HCT116 (cell line): ENCODE data around the gene SND1. TPM values are rescaled to one million over a fixed set of nuclear protein-coding genes. Genes with fewer than 3 reads are reported as not detected.

Experiments
- ATAC-seq: fragments of 200-7000 bp; cut with Tn5 transposase; 2 replicates; pipeline ENCODE4 v1.9.1; 2020; ENCODE audit warnings: mild to moderate bottlenecking, moderate library complexity
- BruUV-seq: library from RNA; stranded (reverse); fragments of 400-500 nt; replicated peaks from 2 replicates; lab custom pipeline; 2021; lab: Mats Ljungman, UMichigan
- CTCF ChIA-PET: fragments of 300-600 bp; sonication (Branson Sonifier 250); formaldehyde crosslinking; loops from one replicate; lab custom pipeline; 2021; ENCODE audit warnings: antibody characterized with exemption; lab: Charles Lee
- POLR2A ChIA-PET: fragments of 300-600, 350-600 bp; sonication (Branson Sonifier 250); formaldehyde crosslinking; loops from one replicate; lab custom pipeline; 2021; ENCODE audit warnings: antibody characterized with exemption; lab: Charles Lee
- RAD21 ChIA-PET, 2 experiments: fragments of 300-600 bp; sonication (Branson Sonifier 250); formaldehyde crosslinking; loops; one replicate each; lab custom pipeline; 2023; ENCODE audit warnings: low total read pairs in 2 of 2; ENCODE audit not compliant: uncharacterized antibody in 2 of 2, unreplicated experiment in 2 of 2, low non-redundant PET in 1 of 2; lab: Charles Lee
- DNase-seq: peaks from one replicate; pipeline ENCODE4 v3.0.0-alpha.2; 2010; ENCODE audit warnings: low read depth, low spot score
- H2AFZ ChIP-seq: fragments of 200-600 bp; shearing (Covaris generic), sonication (generic); 2 replicates; pipeline ENCODE4 v1.6.1; 2017; ENCODE audit warnings: low read depth, mixed run types, mixed read lengths, antibody characterized with exemption, low read length; ENCODE audit not compliant: poor library complexity, severe bottlenecking
- H3K27ac ChIP-seq: 2 replicates; pipeline ENCODE4 v1.5.1; 2012; ENCODE audit warnings: low read depth, low read length
- H3K27me3 ChIP-seq: fragments of 200-600 bp; sonication (generic); 2 replicates; pipeline ENCODE4 v1.6.1; 2016; ENCODE audit warnings: mixed run types, low read length, mixed read lengths; ENCODE audit not compliant: insufficient read depth
- H3K36me3 ChIP-seq, 2 experiments: fragments of 200-500 bp in 1 of 2; fragments of 200-600 bp in 1 of 2; sonication (Bioruptor generic) in 1 of 2; sonication (generic) in 1 of 2; 2 replicates each; pipeline versions ENCODE4 v1.5.1 to v1.6.1; 2014 to 2016; ENCODE audit warnings: low read length in 2 of 2, inconsistent platforms in 1 of 2, mixed read lengths in 1 of 2, mixed run types in 1 of 2; ENCODE audit not compliant: insufficient read depth in 2 of 2, control insufficient read depth in 1 of 2
- H3K4me1 ChIP-seq, 2 experiments: fragments of 200-600 bp in 1 of 2; sonication (generic) in 1 of 2; 2 replicates each; pipeline versions ENCODE4 v1.5.1 to v1.6.1; 2012 to 2017; ENCODE audit warnings: low read length in 2 of 2, inconsistent platforms in 1 of 2, mild to moderate bottlenecking in 1 of 2, mixed read lengths in 1 of 2, mixed run types in 1 of 2, moderate library complexity in 1 of 2; ENCODE audit not compliant: insufficient read depth in 2 of 2, control insufficient read depth in 1 of 2
- H3K4me2 ChIP-seq: fragments of 200-600 bp; sonication (generic); 2 replicates; pipeline ENCODE4 v1.6.1; 2017; ENCODE audit warnings: mixed run types, low read length, mixed read lengths
- H3K4me3 ChIP-seq, 2 experiments: fragments of 200-600 bp in 1 of 2; sonication (generic) in 1 of 2; replicated peaks in 1 of 2; 2 replicates each; pipeline ENCODE4 v1.5.1; 2011 to 2016; ENCODE audit warnings: low read length in 2 of 2, control low read depth in 1 of 2, low read depth in 1 of 2, mild to moderate bottlenecking in 1 of 2, mixed read lengths in 1 of 2, mixed run types in 1 of 2
- H3K79me2 ChIP-seq: fragments of 200-600 bp; sonication (generic); 2 replicates; pipeline ENCODE4 v1.6.1; 2017; ENCODE audit warnings: mild to moderate bottlenecking, mixed run types, low read length, moderate library complexity, mixed read lengths; ENCODE audit not compliant: insufficient read depth
- H3K9ac ChIP-seq: fragments of 200-600 bp; sonication (generic); 2 replicates; pipeline ENCODE4 v1.6.1; 2016; ENCODE audit warnings: low read length, mixed read lengths
- H3K9me2 ChIP-seq: fragments of 200-600 bp; sonication (generic), shearing (Covaris generic); 2 replicates; pipeline ENCODE4 v1.6.1; 2017; ENCODE audit warnings: mixed run types, mild to moderate bottlenecking, moderate library complexity; ENCODE audit not compliant: insufficient read depth
- H3K9me3 ChIP-seq, 2 experiments: fragments of 200-500 bp in 1 of 2; fragments of 200-600 bp in 1 of 2; sonication (Bioruptor generic) in 1 of 2; sonication (generic) in 1 of 2; 2 replicates each; pipeline ENCODE4 v1.6.1; 2014 to 2017; ENCODE audit warnings: low read length in 2 of 2, mixed read lengths in 2 of 2, inconsistent platforms in 1 of 2, low read depth in 1 of 2, mild to moderate bottlenecking in 1 of 2, mixed run types in 1 of 2, moderate library complexity in 1 of 2; ENCODE audit not compliant: control insufficient read depth in 1 of 2, insufficient read depth in 1 of 2
- H4K20me1 ChIP-seq: fragments of 200-600 bp; sonication (generic), shearing (Covaris generic); 2 replicates; pipeline ENCODE4 v1.6.1; 2017; ENCODE audit warnings: mixed run types, mild to moderate bottlenecking, moderate library complexity; ENCODE audit not compliant: insufficient read depth
- EGR1 ChIP-seq: IDR thresholded peaks from 2 replicates; pipeline ENCODE4 v1.6.1; 2012; ENCODE audit warnings: low read depth
- ELF1 ChIP-seq: IDR thresholded peaks from 2 replicates; pipeline ENCODE4 v1.6.1; 2012; ENCODE audit warnings: low read depth, borderline replicate concordance
- EZH2 ChIP-seq: fragments of 200-600 bp; sonication (generic); IDR thresholded peaks from 2 replicates; pipeline ENCODE4 v1.6.1; 2017; ENCODE audit warnings: antibody characterized with exemption, mixed run types
- FOSL1 ChIP-seq: IDR thresholded peaks from 2 replicates; pipeline ENCODE4 v1.6.1; 2012; ENCODE audit warnings: low read depth
- POLR2AphosphoS5 ChIP-seq: IDR thresholded peaks from 2 replicates; pipeline ENCODE4 v1.6.1; 2011; ENCODE audit warnings: mild to moderate bottlenecking, low read depth, low read length, moderate library complexity
- RAD21 ChIP-seq: IDR thresholded peaks from 2 replicates; pipeline ENCODE4 v1.6.1; 2012; ENCODE audit warnings: low read depth, mild to moderate bottlenecking
- SP1 ChIP-seq: IDR thresholded peaks from 2 replicates; pipeline ENCODE4 v1.6.1; 2012; ENCODE audit warnings: low read depth
- SRF ChIP-seq: IDR thresholded peaks from 2 replicates; pipeline ENCODE4 v1.6.1; 2012; ENCODE audit warnings: low read depth
- TCF7L2 ChIP-seq: IDR thresholded peaks from 2 replicates; pipeline ENCODE4 v1.7.0; 2011; ENCODE audit warnings: borderline replicate concordance, inconsistent platforms; ENCODE audit not compliant: insufficient read depth, insufficient read length; ENCODE audit errors: extremely low read depth
- YY1 ChIP-seq: IDR thresholded peaks from 2 replicates; pipeline ENCODE4 v1.6.1; 2011; ENCODE audit warnings: low read length, low read depth, moderate library complexity, mild to moderate bottlenecking; ENCODE audit not compliant: insufficient replicate concordance; ENCODE audit errors: extremely low read depth
- ZNF274 ChIP-seq: fragments of 200-500 bp; sonication (Bioruptor generic); IDR thresholded peaks from 2 replicates; pipeline ENCODE4 v1.6.1; 2014; ENCODE audit warnings: mild to moderate bottlenecking, low read depth, low read length, inconsistent platforms
- intact Hi-C: fragments of 100-400 bp; cut with micrococcal nuclease; formaldehyde crosslinking; loops from 2 replicates; pipeline ENCODE4 v1.10.0; 2022
- total RNA-seq: library from RNA; stranded (reverse); gene quantifications from one replicate; pipeline ENCODE4 v1.2.1, GENCODE V29; 2021; ENCODE audit not compliant: unreplicated experiment

Gene SND1
- total RNA-seq, 1 experiment from 2014 or later = 169 TPM

DNA sequence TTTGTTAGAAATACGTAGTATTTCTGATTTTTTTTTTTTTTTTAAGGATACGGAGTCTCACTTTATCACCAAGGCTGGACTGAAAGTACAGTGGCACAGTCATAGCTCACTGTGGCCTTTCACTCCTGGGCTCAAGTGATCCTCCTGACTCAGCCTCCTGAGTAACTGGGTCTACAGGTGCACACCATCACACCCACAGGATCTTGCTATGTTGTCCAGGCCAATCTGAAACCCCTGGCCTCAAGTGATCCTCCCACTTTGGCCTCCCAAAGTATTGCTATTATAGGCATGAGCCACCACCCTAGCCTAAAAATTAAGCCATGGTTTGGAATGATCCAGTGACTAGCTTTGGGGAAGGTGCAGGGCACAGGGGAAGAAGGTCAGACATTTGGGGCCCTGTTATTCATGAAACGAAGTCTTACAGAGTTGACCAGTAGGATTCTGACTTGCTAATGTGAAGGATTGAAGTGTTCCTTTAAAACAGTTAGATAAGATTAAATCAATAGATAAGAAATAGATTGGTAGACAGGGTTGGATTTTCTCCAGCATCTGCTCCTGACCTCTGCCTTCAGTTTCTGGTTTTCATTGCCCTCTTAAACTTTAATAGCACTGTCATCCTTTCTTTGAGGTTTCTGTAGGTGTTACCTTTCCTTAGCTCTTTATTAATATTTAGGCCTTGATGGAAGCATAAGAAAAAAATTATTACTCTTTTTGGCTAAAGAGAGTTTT is 257.6 kb downstream of the SND1 start:
- ATAC-seq (no peak), DNase-seq (no peak)
- no peak overlapping the region for H2AFZ ChIP-seq
- no peak overlapping the region for H3K4me3 ChIP-seq
- peaks cover 0 to 6% of the 10 kb centered on the region in 2 experiments; a peak in 1 of 4 replicates for H3K36me3 ChIP-seq
- no peaks in the 10 kb centered on the region for H3K9me3 ChIP-seq
- intact Hi-C loops = no loop called here
- no peak for TF ChIP-seq EGR1
- TF ChIP-seq ZNF274 = no peak
- no peak for TF ChIP-seq FOSL1
- TF ChIP-seq TCF7L2 = no peak
- no peak for TF ChIP-seq YY1
- TF ChIP-seq POLR2AphosphoS5 = no peak
- no peak for TF ChIP-seq SRF
- TF ChIP-seq EZH2 = no peak
- no peak for TF ChIP-seq ELF1
- TF ChIP-seq RAD21 = no peak
- no peak for TF ChIP-seq SP1
- ChIA-PET RAD21 (no interaction called here), POLR2A (interaction anchor here (0.7 kb wide), 1 partner anchor 10 kb away, joined by 3 read pairs; no protein-coding TSS in a partner anchor), CTCF (no interaction called here)
- BruUV-seq = no TSS peak
- no peaks in the 10 kb centered on the region; the same call in 1 of the 2 replicates for H4K20me1 ChIP-seq
- no peak overlapping the region for H3K27ac ChIP-seq
- no peak overlapping the region for H3K4me2 ChIP-seq
- no peaks in the 10 kb centered on the region for H3K27me3 ChIP-seq
- H3K79me2 ChIP-seq = peaks cover 18% of the 10 kb centered on the region; the same call in 1 of the 2 replicates
- H3K9me2 ChIP-seq = no peaks in the 10 kb centered on the region
- peaks cover 0 to 12% of the 10 kb centered on the region in 2 experiments; a peak in 2 of 4 replicates for H3K4me1 ChIP-seq
- H3K9ac ChIP-seq = no peak overlapping the region

DNA sequence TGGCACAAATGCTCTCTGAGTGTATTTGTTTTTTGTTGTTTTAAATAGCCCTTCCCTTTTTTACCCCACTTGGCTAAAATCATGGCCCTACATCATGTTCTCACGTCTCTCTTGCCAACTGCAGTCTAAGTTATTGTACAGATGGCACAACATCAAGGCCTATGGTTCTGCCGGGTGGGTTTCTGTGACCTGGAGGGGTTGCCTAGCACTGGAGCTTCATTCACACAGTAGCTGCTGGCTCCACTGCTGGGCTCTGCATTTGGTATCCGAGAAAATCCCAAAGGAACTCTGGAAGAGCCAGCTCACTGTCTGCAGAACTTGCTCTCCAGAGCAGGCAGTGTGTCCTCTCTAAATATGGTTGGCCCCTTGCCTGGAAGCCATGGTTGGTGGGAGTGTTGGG is 258.7 kb downstream of the SND1 start:
- no peaks in the 10 kb centered on the region for H3K27me3 ChIP-seq
- no peak overlapping the region for H2AFZ ChIP-seq
- intact Hi-C loops = no loop called here
- H4K20me1 ChIP-seq = no peaks in the 10 kb centered on the region
- RAD21 ChIA-PET = no interaction called here
- H3K9ac ChIP-seq = no peak overlapping the region
- CTCF ChIA-PET = no interaction called here
- POLR2A ChIA-PET = no interaction called here
- no peak overlapping the region for H3K4me3 ChIP-seq
- no peaks in the 10 kb centered on the region for H3K9me2 ChIP-seq
- H3K36me3 ChIP-seq = no peaks in the 10 kb centered on the region
- no peak overlapping the region for H3K27ac ChIP-seq
- no peaks in the 10 kb centered on the region for H3K9me3 ChIP-seq
- DNase-seq (no peak), ATAC-seq (no peak)
- peaks cover 0 to 12% of the 10 kb centered on the region in 2 experiments; a peak in 2 of 4 replicates for H3K4me1 ChIP-seq
- H3K4me2 ChIP-seq = no peak overlapping the region
- H3K79me2 ChIP-seq = peaks cover 19% of the 10 kb centered on the region; the same call in 1 of the 2 replicates
- no TSS peak for BruUV-seq
- TF ChIP-seq RAD21 = no peak
